IMR-90 (cell line): ENCODE results near the gene ST6GALNAC3. TPM values are rescaled to one million over a fixed set of nuclear protein-coding genes. Genes with fewer than 3 reads are reported as not detected.

ENCODE experiments used
- ATAC-seq: fragments of 200-7000 bp; cut with Tn5 transposase; 2 replicates; pipeline ENCODE4 v1.9.1; 2020; ENCODE audit warnings: low read depth, mild to moderate bottlenecking, moderate library complexity
- BruUV-seq: library from RNA; stranded (reverse); fragments of 400-500 nt; replicated peaks from 2 replicates; lab custom pipeline; 2021; lab: Mats Ljungman, UMichigan
- CTCF ChIA-PET: fragments of 300-600 bp; formaldehyde crosslinking; extraction: SDS; loops from one replicate; lab custom pipeline; 2021; ENCODE audit warnings: antibody characterized with exemption; lab: Yijun Ruan, JAX
- POLR2A ChIA-PET: fragments of 300-600 bp; sonication (Branson Sonifier 250); formaldehyde crosslinking; loops from one replicate; lab custom pipeline; 2022; ENCODE audit warnings: antibody characterized with exemption; ENCODE audit not compliant: unreplicated experiment; lab: Charles Lee
- DNase-seq: peaks from one replicate; pipeline ENCODE4 v3.0.0; 2013
- H2AFZ ChIP-seq: replicated peaks from 2 replicates; pipeline ENCODE3; 2013; ENCODE audit warnings: low read length, mild to moderate bottlenecking; ENCODE audit not compliant: poor library complexity
- H2AK5ac ChIP-seq: 2 replicates; pipeline ENCODE4 v1.6.1; 2013; ENCODE audit warnings: low read depth, low read length, inconsistent platforms
- H2AK9ac ChIP-seq: replicated peaks from 2 replicates; pipeline ENCODE3; 2013; ENCODE audit warnings: mild to moderate bottlenecking, low read depth, low read length, moderate library complexity; ENCODE audit not compliant: poor library complexity
- H2BK120ac ChIP-seq: 2 replicates; pipeline ENCODE4 v1.6.1; 2013; ENCODE audit warnings: low read depth, low read length, inconsistent platforms
- H2BK15ac ChIP-seq: 3 replicates; pipeline ENCODE4 v1.6.1; 2013; ENCODE audit warnings: low read depth, low read length, inconsistent platforms
- H2BK20ac ChIP-seq: 2 replicates; pipeline ENCODE4 v1.6.1; 2013; ENCODE audit warnings: low read depth, mild to moderate bottlenecking, inconsistent platforms, low read length, moderate library complexity
- H2BK5ac ChIP-seq: 2 replicates; pipeline ENCODE4 v1.6.1; 2013; ENCODE audit warnings: mild to moderate bottlenecking, low read depth, low read length, inconsistent platforms; ENCODE audit not compliant: poor library complexity, severe bottlenecking
- H3K14ac ChIP-seq: replicated peaks from 2 replicates; pipeline ENCODE4 v1.6.1; 2013; ENCODE audit warnings: low read depth, low read length, inconsistent platforms
- H3K18ac ChIP-seq: 2 replicates; pipeline ENCODE4 v1.6.1; 2013; ENCODE audit warnings: low read depth, low read length, control low read depth
- H3K23ac ChIP-seq: 2 replicates; pipeline ENCODE4 v1.6.1; 2013; ENCODE audit warnings: low read depth, low read length, inconsistent platforms
- H3K27ac ChIP-seq: 2 replicates; pipeline ENCODE4 v1.5.1; 2013; ENCODE audit warnings: mild to moderate bottlenecking, control low read depth, low read length; ENCODE audit not compliant: insufficient read depth
- H3K27me3 ChIP-seq: 2 replicates; pipeline ENCODE4 v1.6.1; 2013; ENCODE audit warnings: low read length; ENCODE audit not compliant: control insufficient read depth, insufficient read depth
- H3K36me3 ChIP-seq: 2 replicates; pipeline ENCODE4 v1.6.1; 2013; ENCODE audit warnings: low read length, mixed read lengths; ENCODE audit not compliant: control insufficient read depth, insufficient read depth
- H3K4ac ChIP-seq: 2 replicates; pipeline ENCODE4 v1.6.1; 2013; ENCODE audit warnings: low read depth, low read length, inconsistent platforms
- H3K4me1 ChIP-seq: 2 replicates; pipeline ENCODE4 v1.6.1; 2013; ENCODE audit warnings: low read length, mixed read lengths; ENCODE audit not compliant: control insufficient read depth, insufficient read depth
- H3K4me2 ChIP-seq: 2 replicates; pipeline ENCODE4 v1.6.1; 2013; ENCODE audit warnings: low read depth, mild to moderate bottlenecking, control low read depth, low read length, moderate library complexity
- H3K4me3 ChIP-seq: 2 replicates; pipeline ENCODE4 v1.5.1; 2013; ENCODE audit warnings: low read depth, mild to moderate bottlenecking, control low read depth, low read length, moderate library complexity; ENCODE audit not compliant: insufficient read depth
- H3K56ac ChIP-seq: 2 replicates; pipeline ENCODE4 v1.6.1; 2013; ENCODE audit warnings: low read length, inconsistent platforms; ENCODE audit not compliant: insufficient read depth; ENCODE audit errors: extremely low read depth
- H3K79me1 ChIP-seq, 2 experiments: 2 replicates each; pipeline ENCODE4 v1.6.1; 2013; ENCODE audit warnings: low read length in 2 of 2, inconsistent platforms in 1 of 2, low read depth in 1 of 2
- H3K9ac ChIP-seq: 2 replicates; pipeline ENCODE4 v1.6.1; 2013; ENCODE audit warnings: low read depth, low read length, control low read depth
- H3K9me1 ChIP-seq: 2 replicates; pipeline ENCODE4 v1.6.1; 2013; ENCODE audit warnings: low read length, inconsistent platforms; ENCODE audit not compliant: insufficient read depth
- H3K9me3 ChIP-seq: 2 replicates; pipeline ENCODE4 v1.6.1; 2013; ENCODE audit warnings: low read length; ENCODE audit not compliant: control insufficient read depth, insufficient read depth
- H4K20me1 ChIP-seq: 2 replicates; pipeline ENCODE4 v1.6.1; 2013; ENCODE audit warnings: low read length, inconsistent platforms; ENCODE audit not compliant: insufficient read depth
- H4K5ac ChIP-seq: 2 replicates; pipeline ENCODE4 v1.6.1; 2013; ENCODE audit warnings: mild to moderate bottlenecking, low read depth, low read length, control low read depth
- H4K8ac ChIP-seq, 2 experiments: 2 replicates each; pipeline ENCODE4 v1.6.1; 2013; ENCODE audit warnings: low read depth in 2 of 2, low read length in 2 of 2, control low read depth in 1 of 2, inconsistent platforms in 1 of 2
- H4K91ac ChIP-seq: 2 replicates; pipeline ENCODE4 v1.6.1; 2013; ENCODE audit warnings: low read depth, low read length, inconsistent platforms; ENCODE audit not compliant: insufficient read depth
- BHLHE40 ChIP-seq: fragments of 150-350 bp; IDR thresholded peaks from 2 replicates; pipeline ENCODE4 v1.6.1; 2016; ENCODE audit warnings: mild to moderate bottlenecking, low read depth, low read length
- CEBPB ChIP-seq: IDR thresholded peaks from 2 replicates; pipeline ENCODE4 v1.6.1; 2012; ENCODE audit warnings: low read depth, low read length, improper control_type of control experiment
- CHD1 ChIP-seq: IDR thresholded peaks from 2 replicates; pipeline ENCODE4 v1.6.1; 2012; ENCODE audit warnings: low read depth, low read length, improper control_type of control experiment
- FOS ChIP-seq: fragments of 150-350 bp; IDR thresholded peaks from 2 replicates; pipeline ENCODE4 v1.6.1; 2016; ENCODE audit warnings: low read depth, low read length
- MAFK ChIP-seq: IDR thresholded peaks from 2 replicates; pipeline ENCODE4 v1.6.1; 2012; ENCODE audit warnings: low read depth, low read length, improper control_type of control experiment
- MAZ ChIP-seq: IDR thresholded peaks from 2 replicates; pipeline ENCODE4 v1.6.1; 2012; ENCODE audit warnings: low read depth, mild to moderate bottlenecking, low read length, improper control_type of control experiment, moderate library complexity, borderline replicate concordance
- MXI1 ChIP-seq: IDR thresholded peaks from 2 replicates; pipeline ENCODE4 v1.6.1; 2012; ENCODE audit warnings: low read depth, mild to moderate bottlenecking, low read length, moderate library complexity, borderline replicate concordance
- NFE2L2 ChIP-seq: fragments of 150-350 bp; IDR thresholded peaks from 2 replicates; pipeline ENCODE4 v1.6.1; 2016; ENCODE audit warnings: low read depth, mild to moderate bottlenecking, low read length
- POLR2A ChIP-seq: IDR thresholded peaks from 2 replicates; pipeline ENCODE4 v1.6.1; 2012; ENCODE audit warnings: mild to moderate bottlenecking, low read depth, low read length
- RAD21 ChIP-seq: IDR thresholded peaks from 2 replicates; pipeline ENCODE4 v1.6.1; 2012; ENCODE audit warnings: low read length, improper control_type of control experiment
- RCOR1 ChIP-seq: IDR thresholded peaks from 2 replicates; pipeline ENCODE4 v1.6.1; 2012; ENCODE audit warnings: mild to moderate bottlenecking, low read length, improper control_type of control experiment; ENCODE audit not compliant: insufficient replicate concordance
- RFX5 ChIP-seq: IDR thresholded peaks from 2 replicates; pipeline ENCODE4 v1.8.0; 2012; ENCODE audit warnings: low read depth, mild to moderate bottlenecking, low read length, moderate library complexity
- SMC3 ChIP-seq: fragments of 150-350 bp; IDR thresholded peaks from 2 replicates; pipeline ENCODE4 v1.6.1; 2016; ENCODE audit warnings: low read depth, mild to moderate bottlenecking, antibody characterized with exemption, low read length, moderate library complexity
- WGBS, 2 experiments: methylation state at CpG; one replicate each; pipeline versions ENCODE4 v1.1.5 to v1.1.7; 2013; ENCODE audit warnings: missing lambda C conversion rate in 2 of 2; ENCODE audit not compliant: insufficient read length in 1 of 2; ENCODE audit errors: extremely low coverage in 2 of 2; 5-methylcytosine and 5-hydroxymethylcytosine counted together
- dilution Hi-C: fragments of 300-500 bp; cut with HindIII; formaldehyde crosslinking; loops from one replicate; pipeline ENCODE4 v1.14.3; 2018; ENCODE audit warnings: low sequenced_read_pairs; ENCODE audit not compliant: unreplicated experiment
- in situ Hi-C: fragments of 300-500 bp; cut with MboI; formaldehyde crosslinking; loops from 3 replicates; pipeline ENCODE4 v1.14.3; 2019; ENCODE audit warnings: low sequenced_read_pairs, inconsistent platforms, mixed read lengths
- intact Hi-C: fragments of 100-400 bp; cut with micrococcal nuclease; formaldehyde crosslinking; loops from 2 replicates; pipeline ENCODE4 v1.10.0; 2022
- polyA plus RNA-seq, 3 experiments: library from polyadenylated mRNA; depleted of rRNA; stranded (reverse); fragments of >200 nt; gene quantifications; 2 replicates each; pipeline ENCODE4 v1.2.3, GENCODE V29; 2012; ENCODE audit warnings: low replicate concordance in 1 of 3
- total RNA-seq: library from RNA; depleted of rRNA; stranded (reverse); fragments of >200 nt; gene quantifications from 2 replicates; pipeline ENCODE4 v1.2.3, GENCODE V29; 2012
- TF ChIP-seq, protein P1 (sequence below): fragments of 150-350 bp; IDR thresholded peaks from 2 replicates; pipeline ENCODE4 v1.6.1; 2017; ENCODE audit warnings: mild to moderate bottlenecking, antibody characterized with exemption, low read length, low read depth
- TF ChIP-seq, protein P2 (sequence below): conservative IDR thresholded peaks from 2 replicates; pipeline ENCODE4 v1.5.1; 2012; ENCODE audit warnings: mild to moderate bottlenecking, low read depth, low read length, improper control_type of control experiment
- TF ChIP-seq, protein P3 (sequence below): fragments of 150-350 bp; IDR thresholded peaks from 2 replicates; pipeline ENCODE4 v1.6.1; 2016; ENCODE audit warnings: low read depth, mild to moderate bottlenecking, low read length, moderate library complexity, borderline replicate concordance

The ST6GALNAC3 gene
- total and polyA plus RNA-seq, 2 of the 4 experiments (the other 2 are of a cell fraction): 0.65 to 1.3 TPM

DNA sequence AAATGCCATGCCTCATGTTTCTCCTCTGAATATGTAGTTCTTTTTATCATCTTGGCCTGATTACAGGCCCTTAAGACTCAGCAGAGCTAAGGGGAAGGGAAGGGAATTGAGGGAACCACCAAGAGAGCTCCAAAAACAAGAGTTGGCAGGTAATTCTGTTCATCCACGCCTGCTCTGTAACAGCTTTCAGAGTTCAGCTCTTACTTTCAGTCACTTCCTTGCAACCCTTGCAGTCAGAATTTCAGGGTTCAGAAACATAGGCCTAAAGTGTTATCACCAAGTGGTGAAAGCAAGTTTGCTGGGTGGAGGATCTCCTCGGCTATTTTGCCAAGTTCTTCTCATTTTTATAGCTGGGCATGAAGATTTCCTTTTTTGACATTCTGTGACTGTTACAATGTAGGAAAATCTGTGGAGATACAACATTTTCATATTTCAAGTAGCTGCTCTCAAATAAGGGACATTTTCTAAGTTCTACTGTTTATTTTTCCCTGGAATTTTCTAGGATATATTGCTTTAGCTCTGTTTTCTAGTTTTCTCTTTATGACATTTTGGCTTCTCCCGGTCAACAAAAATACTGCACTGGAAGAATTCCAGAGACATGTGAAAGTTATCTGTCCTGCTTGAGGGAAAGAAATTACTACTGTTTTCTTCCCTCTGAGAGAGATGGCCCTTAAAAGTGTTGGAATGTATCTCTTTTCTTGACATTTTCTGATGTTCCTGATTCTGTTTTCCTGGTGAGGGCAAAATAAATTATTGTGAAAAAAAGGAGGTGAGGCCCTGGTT lies 540.9 kb downstream of the ST6GALNAC3 start:
- dilution Hi-C loops: no loop called here

More for the DNA sequence above, 540.9 kb downstream of the ST6GALNAC3 start:
- WGBS, 2 experiments: no CpG with 5 or more reads among the region's 3 CpGs
- no peaks in the 10 kb centered on the region for H3K79me1 ChIP-seq
- no peak overlapping the region for H3K4me2 ChIP-seq
- H4K5ac ChIP-seq: no peak overlapping the region
- H2BK120ac ChIP-seq: no peak overlapping the region
- H4K20me1 ChIP-seq: no peaks in the 10 kb centered on the region
- TF ChIP-seq CHD1 (no peak), MAZ (no peak), MXI1 (no peak), RAD21 (no peak), POLR2A (no peak), MAFK (no peak), FOS (no peak), RFX5 (no peak), NFE2L2 (no peak), RCOR1 (no peak), BHLHE40 (no peak), CEBPB (no peak), SMC3 (no peak)
- TF ChIP-seq, protein P1, sequence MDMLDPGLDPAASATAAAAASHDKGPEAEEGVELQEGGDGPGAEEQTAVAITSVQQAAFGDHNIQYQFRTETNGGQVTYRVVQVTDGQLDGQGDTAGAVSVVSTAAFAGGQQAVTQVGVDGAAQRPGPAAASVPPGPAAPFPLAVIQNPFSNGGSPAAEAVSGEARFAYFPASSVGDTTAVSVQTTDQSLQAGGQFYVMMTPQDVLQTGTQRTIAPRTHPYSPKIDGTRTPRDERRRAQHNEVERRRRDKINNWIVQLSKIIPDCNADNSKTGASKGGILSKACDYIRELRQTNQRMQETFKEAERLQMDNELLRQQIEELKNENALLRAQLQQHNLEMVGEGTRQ: no peak
- TF ChIP-seq, protein P2, sequence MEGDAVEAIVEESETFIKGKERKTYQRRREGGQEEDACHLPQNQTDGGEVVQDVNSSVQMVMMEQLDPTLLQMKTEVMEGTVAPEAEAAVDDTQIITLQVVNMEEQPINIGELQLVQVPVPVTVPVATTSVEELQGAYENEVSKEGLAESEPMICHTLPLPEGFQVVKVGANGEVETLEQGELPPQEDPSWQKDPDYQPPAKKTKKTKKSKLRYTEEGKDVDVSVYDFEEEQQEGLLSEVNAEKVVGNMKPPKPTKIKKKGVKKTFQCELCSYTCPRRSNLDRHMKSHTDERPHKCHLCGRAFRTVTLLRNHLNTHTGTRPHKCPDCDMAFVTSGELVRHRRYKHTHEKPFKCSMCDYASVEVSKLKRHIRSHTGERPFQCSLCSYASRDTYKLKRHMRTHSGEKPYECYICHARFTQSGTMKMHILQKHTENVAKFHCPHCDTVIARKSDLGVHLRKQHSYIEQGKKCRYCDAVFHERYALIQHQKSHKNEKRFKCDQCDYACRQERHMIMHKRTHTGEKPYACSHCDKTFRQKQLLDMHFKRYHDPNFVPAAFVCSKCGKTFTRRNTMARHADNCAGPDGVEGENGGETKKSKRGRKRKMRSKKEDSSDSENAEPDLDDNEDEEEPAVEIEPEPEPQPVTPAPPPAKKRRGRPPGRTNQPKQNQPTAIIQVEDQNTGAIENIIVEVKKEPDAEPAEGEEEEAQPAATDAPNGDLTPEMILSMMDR: no peak
- TF ChIP-seq, protein P3, sequence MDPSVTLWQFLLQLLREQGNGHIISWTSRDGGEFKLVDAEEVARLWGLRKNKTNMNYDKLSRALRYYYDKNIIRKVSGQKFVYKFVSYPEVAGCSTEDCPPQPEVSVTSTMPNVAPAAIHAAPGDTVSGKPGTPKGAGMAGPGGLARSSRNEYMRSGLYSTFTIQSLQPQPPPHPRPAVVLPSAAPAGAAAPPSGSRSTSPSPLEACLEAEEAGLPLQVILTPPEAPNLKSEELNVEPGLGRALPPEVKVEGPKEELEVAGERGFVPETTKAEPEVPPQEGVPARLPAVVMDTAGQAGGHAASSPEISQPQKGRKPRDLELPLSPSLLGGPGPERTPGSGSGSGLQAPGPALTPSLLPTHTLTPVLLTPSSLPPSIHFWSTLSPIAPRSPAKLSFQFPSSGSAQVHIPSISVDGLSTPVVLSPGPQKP: no peak
- ATAC-seq (no peak), DNase-seq (no peak)
- H3K36me3 ChIP-seq: no peaks in the 10 kb centered on the region
- POLR2A ChIA-PET: no interaction called here
- no peak overlapping the region for H2BK5ac ChIP-seq
- H3K23ac ChIP-seq: no peak overlapping the region
- H3K9me1 ChIP-seq: no peaks in the 10 kb centered on the region
- H3K56ac ChIP-seq: no peak overlapping the region
- intact Hi-C loops (no loop called here), in situ Hi-C loops (no loop called here)
- H2BK15ac ChIP-seq: no peak overlapping the region
- no peaks in the 10 kb centered on the region for H3K4me1 ChIP-seq
- no peak overlapping the region for H2AK5ac ChIP-seq
- H3K9ac ChIP-seq: no peak overlapping the region
- H4K91ac ChIP-seq: no peak overlapping the region
- H3K9me3 ChIP-seq: no peaks in the 10 kb centered on the region
- no peak overlapping the region for H2AFZ ChIP-seq
- BruUV-seq: no TSS peak
- H4K8ac ChIP-seq: no peak overlapping the region
- H3K4me3 ChIP-seq: no peak overlapping the region
- H3K14ac ChIP-seq: no peak overlapping the region
- H2BK20ac ChIP-seq: no peak overlapping the region
- H3K27me3 ChIP-seq: no peaks in the 10 kb centered on the region
- no peak overlapping the region for H3K18ac ChIP-seq
- CTCF ChIA-PET: no interaction called here
- H2AK9ac ChIP-seq: no peak overlapping the region
- H3K4ac ChIP-seq: no peak overlapping the region
- H3K27ac ChIP-seq: no peak overlapping the region
